Adrenal gland (tissue), 5 donors: ENCODE measurements around the gene ZNF277.

Source experiments
- POLR2A ChIP-seq, 2 donors: fragments of 450-650 bp; IDR thresholded peaks; one replicate each; pipeline ENCODE4 v1.6.1; 2017; ENCODE audit warnings: antibody characterized with exemption in 2 of 2, mild to moderate bottlenecking in 2 of 2, moderate library complexity in 1 of 2
- TF ChIP-seq, protein P1 (sequence below), 6 experiments: fragments of 450-650 bp in 4 of 6; fragments of 200-600 bp in 2 of 6; sonication (generic) in 1 of 6; IDR thresholded peaks; 1 replicate in 5 of 6; 2 replicates in 1 of 6; pipeline versions ENCODE4 v1.5.1 to v1.8.0; 2016 to 2021; ENCODE audit warnings: antibody characterized with exemption in 6 of 6, mild to moderate bottlenecking in 2 of 6, moderate library complexity in 1 of 6
- donor health status: DM: no; HTN: no; CAD: no.

DNA sequence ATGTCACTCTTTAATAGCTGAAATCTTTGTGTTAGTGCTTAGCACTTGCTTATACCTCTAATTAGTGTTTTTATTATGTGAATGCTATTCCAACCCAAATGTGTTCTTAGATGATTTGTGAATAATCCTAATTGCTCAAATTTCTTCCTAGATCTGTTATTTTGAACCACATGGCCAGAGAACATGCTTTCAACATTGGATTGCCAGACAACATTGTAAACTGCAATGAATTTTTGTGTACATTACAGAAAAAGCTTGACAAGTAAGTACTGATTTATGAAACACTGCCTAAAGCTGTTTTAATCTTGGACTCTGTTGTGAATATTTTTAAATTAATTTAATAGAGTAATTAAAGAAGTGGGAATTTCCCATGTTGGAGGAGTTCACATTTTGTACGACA, 121.1 kb downstream of the ZNF277 start:
- TF ChIP-seq, protein P1, sequence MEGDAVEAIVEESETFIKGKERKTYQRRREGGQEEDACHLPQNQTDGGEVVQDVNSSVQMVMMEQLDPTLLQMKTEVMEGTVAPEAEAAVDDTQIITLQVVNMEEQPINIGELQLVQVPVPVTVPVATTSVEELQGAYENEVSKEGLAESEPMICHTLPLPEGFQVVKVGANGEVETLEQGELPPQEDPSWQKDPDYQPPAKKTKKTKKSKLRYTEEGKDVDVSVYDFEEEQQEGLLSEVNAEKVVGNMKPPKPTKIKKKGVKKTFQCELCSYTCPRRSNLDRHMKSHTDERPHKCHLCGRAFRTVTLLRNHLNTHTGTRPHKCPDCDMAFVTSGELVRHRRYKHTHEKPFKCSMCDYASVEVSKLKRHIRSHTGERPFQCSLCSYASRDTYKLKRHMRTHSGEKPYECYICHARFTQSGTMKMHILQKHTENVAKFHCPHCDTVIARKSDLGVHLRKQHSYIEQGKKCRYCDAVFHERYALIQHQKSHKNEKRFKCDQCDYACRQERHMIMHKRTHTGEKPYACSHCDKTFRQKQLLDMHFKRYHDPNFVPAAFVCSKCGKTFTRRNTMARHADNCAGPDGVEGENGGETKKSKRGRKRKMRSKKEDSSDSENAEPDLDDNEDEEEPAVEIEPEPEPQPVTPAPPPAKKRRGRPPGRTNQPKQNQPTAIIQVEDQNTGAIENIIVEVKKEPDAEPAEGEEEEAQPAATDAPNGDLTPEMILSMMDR (IDR thresholded peaks at IDR 0.05): no peak
- TF ChIP-seq POLR2A (IDR thresholded peaks at IDR 0.05): no peak
